Natural killer cell treated with Interleukin-12 subunit alpha and Interleukin-12 subunit beta and Interleukin-15 and Interleukin-18, amount 100 ng/mL, for 72 hours (primary cell): ENCODE measurements around the gene CAPG. TPM values are rescaled to one million over a fixed set of nuclear protein-coding genes. Genes with fewer than 3 reads are reported as not detected.
"Not testable (repeated sequence)": the region's sequence is repeated elsewhere in the genome, so short reads cannot be mapped to it uniquely, and the experiment has no call there.

ENCODE experiments used
- ATAC-seq, 2 donors: fragments of 150-1000 bp; cut with Tn5 transposase in 1 of 2; sonication (Bioruptor Pico), chemical (Tn5 transposase) in 1 of 2; 2 replicates each; pipeline ENCODE4 v1.10.0; 2021
- DNase-seq: peaks from one replicate; pipeline ENCODE4 v3.0.0; 2022; ENCODE audit warnings: low spot score
- H3K27ac Mint-ChIP-seq, 2 donors: 1 replicate in 1 of 2; 2 replicates in 1 of 2; pipeline ENCODE4 v1.8.0; 2022; ENCODE audit warnings: mixed read lengths in 2 of 2, mild to moderate bottlenecking in 1 of 2, moderate library complexity in 1 of 2
- H3K27me3 Mint-ChIP-seq, 2 donors: 1 replicate in 1 of 2; 2 replicates in 1 of 2; pipeline ENCODE4 v1.8.0; 2022; ENCODE audit warnings: mixed read lengths in 2 of 2
- H3K36me3 Mint-ChIP-seq: one replicate; pipeline ENCODE4 v1.8.0; 2022; ENCODE audit warnings: mixed read lengths
- H3K4me1 Mint-ChIP-seq, 2 donors: 1 replicate in 1 of 2; 2 replicates in 1 of 2; pipeline ENCODE4 v1.8.0; 2022; ENCODE audit warnings: low read depth in 2 of 2, mixed read lengths in 2 of 2, mild to moderate bottlenecking in 1 of 2
- H3K4me3 Mint-ChIP-seq: one replicate; pipeline ENCODE4 v1.8.0; 2022; ENCODE audit warnings: mixed read lengths
- H3K9me3 Mint-ChIP-seq: 2 replicates; pipeline ENCODE4 v1.8.0; 2022; ENCODE audit warnings: mixed read lengths
- total RNA-seq, 2 donors: library from RNA; stranded (reverse); gene quantifications; one replicate each; pipeline ENCODE4 v1.2.3, GENCODE V29; 2022

CAPG gene
- total RNA-seq, 2 donors from 2014 or later: 8.4 to 12.9 TPM

GRCh38 chr2:85421260-85422071, 11.3 kb upstream of the CAPG start:
- Mint-ChIP-seq H3K27me3 (no peaks in the 10 kb centered on the region), H3K27ac (peak overlapping the region; percentile 80 to 93), H3K36me3 (no peaks in the 10 kb centered on the region), H3K4me1 (peaks cover 25% of the 10 kb centered on the region in 2 donors), H3K9me3 (no peaks in the 10 kb centered on the region), H3K4me3 (peak overlapping the region; percentile 64)
- ATAC-seq (no peak), DNase-seq (no peak)

GRCh38 chr2:85420536-85421259, 10.5 kb upstream of the CAPG start:
- Mint-ChIP-seq H3K36me3 (no peaks in the 10 kb centered on the region), H3K27ac (peak overlapping the region; percentile 80 to 93), H3K27me3 (no peaks in the 10 kb centered on the region), H3K9me3 (no peaks in the 10 kb centered on the region), H3K4me1 (peaks cover 25 to 28% of the 10 kb centered on the region in 2 donors), H3K4me3 (peak overlapping the region; percentile 64)
- DNase-seq: peak; percentile 88
- peak; percentile 81 to 83 for ATAC-seq

- DNase-seq (no peak), ATAC-seq (no peak)
- peak overlapping the region; percentile 93 to 95 for H3K27ac Mint-ChIP-seq
- H3K4me1 Mint-ChIP-seq: peaks cover 34 to 37% of the 10 kb centered on the region in 2 donors
- H3K4me3 Mint-ChIP-seq: peak overlapping the region; percentile 96
- H3K9me3 Mint-ChIP-seq: no peaks in the 10 kb centered on the region
- H3K36me3 Mint-ChIP-seq: no peaks in the 10 kb centered on the region
- peaks cover 0 to 3% of the 10 kb centered on the region in 2 donors for H3K27me3 Mint-ChIP-seq
These were observed 9.0 kb upstream of the CAPG start for GRCh38 chr2:85419009-85419675.

GRCh38 chr2:85418132-85419008, 8.2 kb upstream of the CAPG start, which contains the start of gene SH2D6:
Gene SH2D6 (plus strand): TSS chr2:85418714. CDS start chr2:85429466, 10,752 bp downstream.
- Mint-ChIP-seq H3K4me3 (peak within 1 kb of the TSS; percentile 96), H3K9me3 (no peaks in the 10 kb centered on the region), H3K4me1 (peaks cover 38 to 41% of the 10 kb centered on the region in 2 donors), H3K36me3 (no peaks in the 10 kb centered on the region), H3K27me3 (peaks cover 0 to 6% of the 10 kb centered on the region in 2 donors), H3K27ac (peak within 1 kb of the TSS; percentile 93 to 95)
- DNase-seq (peak; percentile 85), ATAC-seq (peak; percentile 91 to 92)

GRCh38 chr2:85415980-85416650, 5.9 kb upstream of the CAPG start:
- no peak overlapping the region for H3K4me3 Mint-ChIP-seq
- no peaks in the 10 kb centered on the region for H3K9me3 Mint-ChIP-seq
- no peak for DNase-seq
- no peak overlapping the region for H3K27ac Mint-ChIP-seq
- no peaks in the 10 kb centered on the region for H3K36me3 Mint-ChIP-seq
- no peak for ATAC-seq
- H3K27me3 Mint-ChIP-seq: peaks cover 3 to 8% of the 10 kb centered on the region in 2 donors
- H3K4me1 Mint-ChIP-seq: peaks cover 34 to 35% of the 10 kb centered on the region in 2 donors

GRCh38 chr2:85414761-85415553, 4.8 kb upstream of the CAPG start:
- peaks cover 6 to 9% of the 10 kb centered on the region in 2 donors for H3K27me3 Mint-ChIP-seq
- H3K36me3 Mint-ChIP-seq: no peaks in the 10 kb centered on the region
- peak overlapping the region in 1 of 2 donors; percentile 29 for H3K27ac Mint-ChIP-seq
- no peaks in the 10 kb centered on the region for H3K9me3 Mint-ChIP-seq
- peak overlapping the region; percentile 0 for H3K4me3 Mint-ChIP-seq
- no peak for DNase-seq
- no peak for ATAC-seq
- H3K4me1 Mint-ChIP-seq: peaks cover 34 to 37% of the 10 kb centered on the region in 2 donors

GRCh38 chr2:85414421-85414759, 4.2 kb upstream of the CAPG start:
- not testable (repeated sequence) for ATAC-seq, H3K27ac Mint-ChIP-seq, H3K4me3 Mint-ChIP-seq, DNase-seq, H3K36me3 Mint-ChIP-seq, H3K27me3 Mint-ChIP-seq, H3K9me3 Mint-ChIP-seq
- H3K4me1 Mint-ChIP-seq: peaks cover 34 to 39% of the 10 kb centered on the region in 2 donors

GRCh38 chr2:85413592-85414420, 3.6 kb upstream of the CAPG start:
- H3K27ac Mint-ChIP-seq: no peak overlapping the region

GRCh38 chr2:85411405-85411748, 1.2 kb upstream of the CAPG start:
- peak overlapping the region; percentile 44 for H3K4me3 Mint-ChIP-seq

More at GRCh38 chr2:85413592-85414420, 3.6 kb upstream of the CAPG start:
- ATAC-seq (peak in 1 of 2 donors; percentile 35), DNase-seq (no peak)
- peak overlapping the region; percentile 75 for H3K4me3 Mint-ChIP-seq
- H3K9me3 Mint-ChIP-seq: no peaks in the 10 kb centered on the region
- H3K36me3 Mint-ChIP-seq: no peaks in the 10 kb centered on the region
- peaks cover 6 to 9% of the 10 kb centered on the region in 2 donors for H3K27me3 Mint-ChIP-seq
- peaks cover 32 to 37% of the 10 kb centered on the region in 2 donors for H3K4me1 Mint-ChIP-seq

GRCh38 chr2:85410584-85411404, 628 bp upstream of the CAPG start:
- Mint-ChIP-seq H3K9me3 (no peaks in the 10 kb centered on the region), H3K4me3 (peak overlapping the region; percentile 77), H3K27ac (peak overlapping the region in 1 of 2 donors; percentile 54), H3K36me3 (no peaks in the 10 kb centered on the region), H3K4me1 (peaks cover 44 to 53% of the 10 kb centered on the region in 2 donors), H3K27me3 (peaks cover 6 to 12% of the 10 kb centered on the region in 2 donors)
- ATAC-seq (no peak), DNase-seq (no peak)

More at GRCh38 chr2:85411405-85411748, 1.2 kb upstream of the CAPG start:
- peaks cover 42 to 49% of the 10 kb centered on the region in 2 donors for H3K4me1 Mint-ChIP-seq
- no peaks in the 10 kb centered on the region for H3K9me3 Mint-ChIP-seq
- DNase-seq (no peak), ATAC-seq (no peak)
- H3K27me3 Mint-ChIP-seq: peaks cover 6 to 12% of the 10 kb centered on the region in 2 donors
- H3K36me3 Mint-ChIP-seq: no peaks in the 10 kb centered on the region
- H3K27ac Mint-ChIP-seq: peak overlapping the region in 1 of 2 donors; percentile 54
